ENCODE data around the gene RNF207.

DNA sequence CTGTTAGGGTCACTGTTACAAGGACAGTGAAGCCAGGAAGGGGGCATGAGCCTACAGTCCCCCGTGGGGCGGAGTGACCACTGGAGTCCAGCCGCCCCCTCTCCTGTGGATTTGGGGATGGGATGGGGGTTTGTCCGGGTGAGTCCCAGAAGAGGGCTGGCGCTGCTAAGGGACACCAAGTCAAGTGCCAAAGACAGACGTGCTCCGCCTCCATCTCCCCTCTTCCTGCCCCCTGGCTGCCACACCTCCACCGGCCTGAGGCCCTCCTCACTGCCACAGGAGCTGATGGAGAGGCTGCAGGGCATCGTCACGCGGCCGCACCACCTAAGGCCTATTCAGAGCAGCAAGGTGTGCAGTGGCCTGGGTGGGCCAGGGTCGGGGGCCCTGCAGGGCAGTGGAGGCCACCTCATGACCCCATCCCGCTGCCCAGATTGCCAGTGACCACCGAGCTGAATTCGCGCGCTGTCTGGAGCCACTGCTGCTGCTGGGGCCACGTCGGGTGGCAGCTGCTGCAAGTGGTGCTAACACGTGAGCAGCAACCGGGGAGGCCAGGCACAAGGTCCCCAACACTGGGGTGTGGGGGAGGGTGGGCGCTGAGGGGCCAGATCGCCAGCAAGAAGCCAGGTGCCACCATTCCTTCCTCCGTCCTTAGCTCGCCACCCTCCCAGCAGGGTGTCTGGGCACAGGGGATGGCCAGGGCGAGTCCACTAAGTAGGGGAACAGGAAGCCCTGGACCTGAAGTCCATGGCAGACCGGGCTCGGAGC is 4.9 kb downstream of the RNF207 start:
- TF ChIP-seq POLR2A (IDR thresholded peaks at IDR 0.05; ENCODE audit: low read length) (no peak), GATA1 (IDR thresholded peaks at IDR 0.05; ENCODE audit: low read depth, low read length) (no peak)
